ENCODE data around the gene TTLL8. TPM values are rescaled to one million over a fixed set of nuclear protein-coding genes. Genes with fewer than 3 reads are reported as not detected.

TTLL8 gene
- total RNA-seq, 2 experiments from 2014 or later, result 0.06 to 0.72 TPM

DNA sequence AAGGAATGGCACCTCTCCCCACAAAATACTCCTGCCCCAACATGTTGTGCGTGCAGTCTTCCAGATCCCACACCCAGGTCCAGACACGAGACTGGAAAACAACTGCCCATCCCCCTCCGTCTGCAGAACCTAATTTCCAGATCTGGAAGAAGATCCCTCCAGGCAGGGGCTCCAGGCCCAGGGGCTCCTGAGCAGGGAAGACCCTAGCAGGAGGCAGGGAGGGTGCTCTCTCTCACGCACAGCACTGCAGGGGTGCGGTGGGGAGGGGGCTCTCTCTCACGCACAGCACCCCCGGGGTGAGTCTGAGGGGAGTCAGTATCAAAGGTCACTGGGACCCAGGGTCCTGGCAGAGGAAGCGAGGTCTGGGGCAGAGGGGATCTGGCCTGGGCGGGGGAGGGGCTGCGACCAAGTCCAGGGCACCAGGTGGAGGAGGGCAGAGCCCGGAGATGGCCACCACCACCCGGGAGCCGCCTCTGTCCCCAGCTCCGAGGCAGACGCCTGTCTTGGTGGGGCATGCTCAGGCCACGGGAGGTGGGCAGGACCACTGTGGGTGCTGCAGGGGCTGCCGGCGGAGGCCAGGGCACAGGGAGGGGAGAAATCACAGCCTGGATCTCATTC, 25.5 kb upstream of the TTLL8 start:
- Histone ChIP-seq H4K20me1 (ENCODE audit: insufficient read depth, low read length) (no peaks in the 10 kb centered on the region), H3K9me3 (ENCODE audit: low read length) (no peaks in the 10 kb centered on the region), H3K27ac (ENCODE audit: low read depth, low read length, poor library complexity, severe bottlenecking) (no peak overlapping the region), H3K4me2 (ENCODE audit: low read length) (no peak overlapping the region), H3K79me2 (ENCODE audit: insufficient read depth, low read depth, low read length) (no peaks in the 10 kb centered on the region), H3K4me1 (ENCODE audit: insufficient read depth, low read length, poor library complexity, severe bottlenecking) (no peaks in the 10 kb centered on the region), H3K9me2 (ENCODE audit: insufficient read depth, low read length) (no peaks in the 10 kb centered on the region), H3K36me3 (ENCODE audit: insufficient read depth, low read length) (no peaks in the 10 kb centered on the region; the same call in 1 of the 2 replicates), H2AFZ (ENCODE audit: low read length) (no peak overlapping the region), H3K4me3 (ENCODE audit: low read depth, low read length, poor library complexity, severe bottlenecking) (no peak overlapping the region)
- POLR2A ChIA-PET, result no interaction called here
- BruUV-seq (replicated peaks), result no TSS peak
- TF ChIP-seq EZH2phosphoT487 (IDR thresholded peaks at IDR 0.05; ENCODE audit: borderline replicate concordance, low read depth, low read length) (no peak), CTCF (conservative IDR thresholded peaks at IDR 0.05; ENCODE audit: low read length) (no peak)
- intact Hi-C loops (cut with micrococcal nuclease; ENCODE audit: unreplicated experiment), result no loop called here
- CTCF ChIA-PET (ENCODE audit: unreplicated experiment), result no interaction called here
- DNase-seq (ENCODE audit: low spot score), result no peak

DNA sequence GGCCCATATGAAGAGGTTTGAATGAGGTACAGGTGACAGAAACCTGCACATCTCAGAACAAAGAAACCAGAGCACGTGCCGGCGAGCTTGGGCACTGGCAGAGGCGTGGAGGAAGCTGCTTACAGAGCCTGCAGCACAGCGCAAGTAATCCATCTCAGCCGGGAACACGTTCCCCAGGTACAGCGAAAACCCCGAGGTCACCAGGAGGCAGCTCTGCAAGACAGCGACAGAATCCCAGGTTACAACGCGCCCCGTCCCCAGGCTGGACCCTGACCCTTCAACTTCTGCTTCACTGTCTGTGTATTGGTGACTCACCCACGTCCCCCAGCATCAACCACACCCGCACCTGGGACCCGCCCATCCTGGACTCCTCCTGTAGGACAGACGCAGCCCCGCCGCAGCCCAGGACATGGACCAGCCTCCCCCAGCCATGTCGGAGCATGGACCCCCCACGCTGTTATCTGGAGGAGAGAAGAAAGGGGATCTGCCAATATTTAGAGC, 24.9 kb upstream of the TTLL8 start:
- ChIA-PET POLR2A (no interaction called here), CTCF (ENCODE audit: unreplicated experiment) (no interaction called here)
- Histone ChIP-seq H3K27ac (ENCODE audit: low read depth, low read length, poor library complexity, severe bottlenecking) (no peak overlapping the region), H2AFZ (ENCODE audit: low read length) (no peak overlapping the region), H3K9me2 (ENCODE audit: insufficient read depth, low read length) (no peaks in the 10 kb centered on the region), H3K4me3 (ENCODE audit: low read depth, low read length, poor library complexity, severe bottlenecking) (no peak overlapping the region), H3K4me1 (ENCODE audit: insufficient read depth, low read length, poor library complexity, severe bottlenecking) (no peaks in the 10 kb centered on the region), H3K4me2 (ENCODE audit: low read length) (no peak overlapping the region), H3K9me3 (ENCODE audit: low read length) (no peaks in the 10 kb centered on the region), H3K79me2 (ENCODE audit: insufficient read depth, low read depth, low read length) (no peaks in the 10 kb centered on the region), H4K20me1 (ENCODE audit: insufficient read depth, low read length) (no peaks in the 10 kb centered on the region), H3K36me3 (ENCODE audit: insufficient read depth, low read length) (no peaks in the 10 kb centered on the region; the same call in 1 of the 2 replicates)
- DNase-seq (ENCODE audit: low spot score), result no peak
- BruUV-seq (replicated peaks), result no TSS peak
- TF ChIP-seq EZH2phosphoT487 (IDR thresholded peaks at IDR 0.05; ENCODE audit: borderline replicate concordance, low read depth, low read length) (no peak), CTCF (conservative IDR thresholded peaks at IDR 0.05; ENCODE audit: low read length) (no peak)
- intact Hi-C loops (cut with micrococcal nuclease; ENCODE audit: unreplicated experiment), result no loop called here

- intact Hi-C loops (cut with micrococcal nuclease; ENCODE audit: unreplicated experiment), result no loop called here
Measured at GRCh38 chr22:50082197-50082715, 24.2 kb upstream of the TTLL8 start.

More at GRCh38 chr22:50082197-50082715, 24.2 kb upstream of the TTLL8 start:
- no TSS peak for BruUV-seq (replicated peaks)
- no peaks in the 10 kb centered on the region for H4K20me1 ChIP-seq (ENCODE audit: insufficient read depth, low read length)
- ChIA-PET CTCF (ENCODE audit: unreplicated experiment) (no interaction called here), POLR2A (no interaction called here)
- no peak overlapping the region for H2AFZ ChIP-seq (ENCODE audit: low read length)
- no peaks in the 10 kb centered on the region for H3K79me2 ChIP-seq (ENCODE audit: insufficient read depth, low read depth, low read length)
- H3K9me2 ChIP-seq (ENCODE audit: insufficient read depth, low read length), result no peaks in the 10 kb centered on the region
- TF ChIP-seq CTCF (conservative IDR thresholded peaks at IDR 0.05; ENCODE audit: low read length) (no peak), EZH2phosphoT487 (IDR thresholded peaks at IDR 0.05; ENCODE audit: borderline replicate concordance, low read depth, low read length) (no peak)
- peaks cover 4% of the 10 kb centered on the region for H3K4me1 ChIP-seq (ENCODE audit: insufficient read depth, low read length, poor library complexity, severe bottlenecking)
- no peak overlapping the region for H3K4me3 ChIP-seq (ENCODE audit: low read depth, low read length, poor library complexity, severe bottlenecking)
- DNase-seq (ENCODE audit: low spot score), result no peak
- H3K9me3 ChIP-seq (ENCODE audit: low read length), result no peaks in the 10 kb centered on the region
- H3K27ac ChIP-seq (ENCODE audit: low read depth, low read length, poor library complexity, severe bottlenecking), result no peak overlapping the region
- H3K4me2 ChIP-seq (ENCODE audit: low read length), result no peak overlapping the region
- no peaks in the 10 kb centered on the region; the same call in 1 of the 2 replicates for H3K36me3 ChIP-seq (ENCODE audit: insufficient read depth, low read length)
